ENCODE results near the gene TMEM17.

TMEM17 gene

GRCh38 chr2:62450716-62451191 is 55.2 kb downstream of the TMEM17 start:
- TF ChIP-seq CTCF (IDR thresholded peaks at IDR 0.05; ENCODE audit: insufficient read depth, low read depth, low read length, missing control alignments): no peak
- no peak for DNase-seq (ENCODE audit: low read depth)
- H3K4me3 ChIP-seq (ENCODE audit: low read depth, low read length): no peak overlapping the region

Data from GM12865 (cell line).